SU-DHL-6 (cell line): ENCODE results near the gene EPHA4.

Experiments
- EZH2phosphoT487 ChIP-seq: fragments of 200-600 bp; sonication (generic), shearing (Covaris generic); conservative IDR thresholded peaks from 2 replicates; pipeline ENCODE4 v1.6.1; 2018; ENCODE audit warnings: mild to moderate bottlenecking, antibody characterized with exemption, low read length, moderate library complexity, mixed read lengths
- TF ChIP-seq, protein P1 (sequence below): fragments of 200-600 bp; sonication (generic); IDR thresholded peaks from one replicate; pipeline ENCODE4 v1.5.1; 2017; ENCODE audit warnings: antibody characterized with exemption, mild to moderate bottlenecking, low read length, moderate library complexity; ENCODE audit not compliant: insufficient read depth, poor library complexity, severe bottlenecking

DNA sequence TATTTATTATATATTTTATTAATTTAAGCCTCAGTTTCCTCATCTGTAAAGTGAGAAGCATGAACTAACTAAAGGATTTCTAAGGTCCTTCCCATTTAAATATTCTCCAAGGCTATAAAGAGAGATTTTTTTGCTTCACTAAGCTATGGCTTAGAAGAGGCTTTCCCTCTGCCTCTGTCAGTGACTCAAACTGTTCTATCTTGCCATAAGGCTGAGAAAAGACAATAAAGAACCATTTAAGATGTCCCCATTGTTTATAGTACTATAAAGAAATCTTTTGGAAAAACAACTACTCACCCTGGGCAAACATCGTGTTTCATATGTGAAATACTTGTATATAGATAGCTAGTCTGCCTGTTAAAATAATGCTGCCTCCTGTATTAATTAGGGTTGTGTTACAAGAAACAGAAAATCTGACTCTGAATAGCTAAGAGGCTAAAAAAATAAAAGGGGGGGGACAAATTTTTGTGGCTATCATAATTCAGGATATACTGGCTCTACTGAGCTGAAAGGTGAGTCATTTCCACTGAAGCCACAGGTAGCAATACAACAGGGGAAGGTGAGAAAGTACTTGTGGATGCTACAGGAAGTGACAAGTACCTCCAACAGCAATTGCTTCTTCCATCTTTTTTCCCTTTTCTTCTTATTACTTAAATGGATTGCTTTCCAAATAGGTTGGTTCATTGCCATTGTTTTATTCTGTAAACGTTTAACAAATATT is 25.4 kb downstream of the EPHA4 start:
- TF ChIP-seq, protein P1, sequence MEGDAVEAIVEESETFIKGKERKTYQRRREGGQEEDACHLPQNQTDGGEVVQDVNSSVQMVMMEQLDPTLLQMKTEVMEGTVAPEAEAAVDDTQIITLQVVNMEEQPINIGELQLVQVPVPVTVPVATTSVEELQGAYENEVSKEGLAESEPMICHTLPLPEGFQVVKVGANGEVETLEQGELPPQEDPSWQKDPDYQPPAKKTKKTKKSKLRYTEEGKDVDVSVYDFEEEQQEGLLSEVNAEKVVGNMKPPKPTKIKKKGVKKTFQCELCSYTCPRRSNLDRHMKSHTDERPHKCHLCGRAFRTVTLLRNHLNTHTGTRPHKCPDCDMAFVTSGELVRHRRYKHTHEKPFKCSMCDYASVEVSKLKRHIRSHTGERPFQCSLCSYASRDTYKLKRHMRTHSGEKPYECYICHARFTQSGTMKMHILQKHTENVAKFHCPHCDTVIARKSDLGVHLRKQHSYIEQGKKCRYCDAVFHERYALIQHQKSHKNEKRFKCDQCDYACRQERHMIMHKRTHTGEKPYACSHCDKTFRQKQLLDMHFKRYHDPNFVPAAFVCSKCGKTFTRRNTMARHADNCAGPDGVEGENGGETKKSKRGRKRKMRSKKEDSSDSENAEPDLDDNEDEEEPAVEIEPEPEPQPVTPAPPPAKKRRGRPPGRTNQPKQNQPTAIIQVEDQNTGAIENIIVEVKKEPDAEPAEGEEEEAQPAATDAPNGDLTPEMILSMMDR = no peak
- no peak for TF ChIP-seq EZH2phosphoT487
